Stimulated activated CD8-positive, alpha-beta memory T cell treated with anti-CD3 and anti-CD28 coated beads, Interleukin-7, amount 100 ng/mL, for 48 hours (primary cell): ENCODE results near the gene SLFN13.
"Not testable (repeated sequence)": the region's sequence is repeated elsewhere in the genome, so short reads cannot be mapped to it uniquely, and the experiment has no call there.

Source experiments
- DNase-seq, 2 donors: peaks; one replicate each; pipeline ENCODE4 v3.0.0-alpha.2; 2020; ENCODE audit warnings: low read depth in 1 of 2; ENCODE audit errors: extremely low read depth in 1 of 2

SLFN13 gene, protein sequence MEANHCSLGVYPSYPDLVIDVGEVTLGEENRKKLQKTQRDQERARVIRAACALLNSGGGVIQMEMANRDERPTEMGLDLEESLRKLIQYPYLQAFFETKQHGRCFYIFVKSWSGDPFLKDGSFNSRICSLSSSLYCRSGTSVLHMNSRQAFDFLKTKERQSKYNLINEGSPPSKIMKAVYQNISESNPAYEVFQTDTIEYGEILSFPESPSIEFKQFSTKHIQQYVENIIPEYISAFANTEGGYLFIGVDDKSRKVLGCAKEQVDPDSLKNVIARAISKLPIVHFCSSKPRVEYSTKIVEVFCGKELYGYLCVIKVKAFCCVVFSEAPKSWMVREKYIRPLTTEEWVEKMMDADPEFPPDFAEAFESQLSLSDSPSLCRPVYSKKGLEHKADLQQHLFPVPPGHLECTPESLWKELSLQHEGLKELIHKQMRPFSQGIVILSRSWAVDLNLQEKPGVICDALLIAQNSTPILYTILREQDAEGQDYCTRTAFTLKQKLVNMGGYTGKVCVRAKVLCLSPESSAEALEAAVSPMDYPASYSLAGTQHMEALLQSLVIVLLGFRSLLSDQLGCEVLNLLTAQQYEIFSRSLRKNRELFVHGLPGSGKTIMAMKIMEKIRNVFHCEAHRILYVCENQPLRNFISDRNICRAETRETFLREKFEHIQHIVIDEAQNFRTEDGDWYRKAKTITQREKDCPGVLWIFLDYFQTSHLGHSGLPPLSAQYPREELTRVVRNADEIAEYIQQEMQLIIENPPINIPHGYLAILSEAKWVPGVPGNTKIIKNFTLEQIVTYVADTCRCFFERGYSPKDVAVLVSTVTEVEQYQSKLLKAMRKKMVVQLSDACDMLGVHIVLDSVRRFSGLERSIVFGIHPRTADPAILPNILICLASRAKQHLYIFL

DNA sequence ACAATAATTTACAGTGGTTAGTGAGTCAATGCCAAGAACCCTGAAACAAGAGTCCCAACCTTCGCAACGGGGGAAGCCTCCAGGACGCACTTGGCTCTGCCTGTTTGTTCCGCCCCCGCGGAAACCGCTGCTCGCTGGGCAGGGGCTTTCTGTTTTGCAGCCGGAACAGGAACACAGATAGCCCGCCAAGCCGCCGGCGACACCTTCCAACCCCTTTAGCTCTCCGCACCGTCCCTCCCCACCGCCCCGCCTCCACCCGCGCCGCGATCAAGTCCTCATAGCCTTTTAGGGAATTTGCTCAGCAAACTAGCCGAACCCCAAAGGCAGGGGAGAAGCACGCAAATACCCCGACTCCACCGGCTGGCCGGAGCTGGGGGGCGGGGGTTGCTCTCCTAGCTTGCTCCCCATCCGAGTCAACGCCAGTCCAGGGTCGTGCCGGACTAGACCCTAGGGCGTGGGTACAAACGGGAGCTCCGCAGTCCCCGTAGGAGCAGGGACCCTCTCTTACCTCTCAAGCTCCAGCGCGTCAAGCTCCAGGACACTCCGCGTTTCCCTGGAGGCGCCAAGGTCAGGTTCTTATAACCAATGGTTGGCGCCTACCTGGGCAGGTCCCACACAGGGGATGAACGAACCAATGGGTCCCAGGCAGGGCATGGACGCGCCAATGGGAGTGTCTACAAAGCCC lies at the start of gene SLFN13:
TSS of gene SLFN13 (minus strand) at position 553 of the 685 bp plus-strand sequence. CDS start 3,086 bp downstream, outside the sequence.
- DNase-seq = peak; percentile 89 to 95

DNA sequence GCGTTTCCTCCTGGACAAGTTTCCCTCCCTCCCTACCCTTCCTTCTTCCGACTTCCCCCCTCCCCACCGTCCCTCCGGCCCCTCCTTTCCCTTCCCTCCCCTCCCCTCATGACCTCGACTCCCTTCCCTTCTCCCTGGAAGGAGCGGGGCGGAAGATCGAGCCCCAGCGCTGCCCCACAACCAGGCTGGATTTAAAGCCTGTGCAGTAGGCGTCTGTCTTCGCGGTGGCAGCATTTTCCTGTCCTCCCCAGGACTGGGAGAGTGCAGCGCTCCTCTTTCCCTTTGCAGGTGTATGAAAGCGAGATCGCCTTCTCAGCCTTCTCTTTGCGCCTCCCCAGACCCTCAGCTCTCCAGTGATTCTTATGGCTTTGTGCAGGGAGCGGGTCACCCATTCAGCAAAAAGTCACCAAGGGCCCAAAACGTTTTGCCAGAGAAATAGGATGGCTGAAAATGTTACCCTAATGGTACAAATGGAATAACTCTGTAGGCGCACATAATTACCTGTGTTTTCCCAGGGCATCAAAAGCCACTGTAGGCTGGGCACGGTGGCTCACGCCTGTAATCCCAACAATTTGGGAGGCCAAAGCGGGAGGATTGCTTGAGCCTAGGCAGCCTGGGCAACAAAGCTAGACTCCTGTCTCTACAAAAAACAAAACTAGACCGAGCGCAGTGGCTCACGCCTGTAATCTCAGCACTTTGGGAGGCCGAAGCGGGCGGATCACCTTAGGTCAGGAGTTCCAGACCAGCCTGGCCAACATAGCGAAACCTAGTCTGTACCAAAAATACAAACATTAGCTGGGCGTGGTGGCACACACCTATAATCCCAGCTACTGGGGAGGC lies 48.1 kb upstream of the SLFN13 start:
- no peak for DNase-seq

DNA sequence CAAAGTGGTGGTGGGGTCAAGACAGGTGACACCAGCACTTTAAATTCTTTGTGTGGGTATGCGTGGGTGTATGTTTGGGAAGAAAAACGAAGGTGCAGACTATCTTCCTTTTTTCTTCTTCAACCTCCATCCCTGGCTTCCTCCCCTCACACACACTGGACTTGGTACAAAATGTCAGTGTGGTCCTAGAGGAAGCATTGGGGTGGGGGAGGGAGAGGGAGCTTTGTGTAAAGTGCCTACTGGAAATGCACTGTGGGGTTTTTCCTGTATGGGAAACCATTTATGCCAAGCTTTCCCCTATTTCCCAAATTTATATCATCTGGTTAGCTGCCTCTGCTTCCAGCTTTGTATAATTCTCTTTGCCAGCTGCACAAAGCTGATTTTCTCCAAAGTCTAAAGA lies 44.5 kb upstream of the SLFN13 start:
- no peak for DNase-seq

DNA sequence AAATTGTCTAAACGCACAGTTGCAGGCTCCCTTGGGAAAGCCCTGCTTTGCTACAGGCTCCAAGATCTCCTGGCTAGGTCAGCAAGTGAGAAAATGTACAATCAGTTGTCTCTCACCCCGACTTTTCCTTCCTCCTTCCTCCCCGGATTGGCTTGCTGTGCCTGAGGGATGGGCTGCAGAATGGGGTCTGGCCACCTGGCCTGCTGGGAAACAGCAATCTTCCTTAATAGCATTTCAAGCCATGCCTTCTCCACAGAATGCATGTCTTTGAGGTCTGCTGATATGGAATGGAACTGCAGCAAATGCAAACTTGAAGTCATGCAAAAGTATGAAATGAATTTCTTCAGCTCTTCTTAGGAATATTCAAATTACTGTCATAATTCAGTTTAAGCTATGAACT lies 42.9 kb upstream of the SLFN13 start:
- no peak for DNase-seq

DNA sequence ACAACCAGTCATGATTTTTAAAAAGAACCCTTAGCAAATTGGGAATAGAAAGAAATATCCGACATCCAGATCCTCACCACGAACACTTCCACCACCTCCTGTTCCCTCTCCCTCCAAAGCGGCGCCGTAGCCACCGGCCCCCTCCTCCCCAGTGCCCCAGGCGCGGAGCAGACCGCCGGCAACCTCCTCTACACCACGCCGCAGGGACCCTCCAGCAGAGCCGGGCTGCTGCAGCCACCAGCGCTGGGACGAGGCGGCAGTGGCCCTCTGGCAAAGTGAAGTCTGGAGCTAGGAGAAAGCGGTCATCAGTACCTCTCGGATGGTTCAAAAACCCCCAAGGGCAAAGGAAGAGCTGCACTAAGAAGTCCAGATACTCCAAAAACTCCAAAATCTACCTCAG lies 41.4 kb upstream of the SLFN13 start:
- DNase-seq = no peak

DNA sequence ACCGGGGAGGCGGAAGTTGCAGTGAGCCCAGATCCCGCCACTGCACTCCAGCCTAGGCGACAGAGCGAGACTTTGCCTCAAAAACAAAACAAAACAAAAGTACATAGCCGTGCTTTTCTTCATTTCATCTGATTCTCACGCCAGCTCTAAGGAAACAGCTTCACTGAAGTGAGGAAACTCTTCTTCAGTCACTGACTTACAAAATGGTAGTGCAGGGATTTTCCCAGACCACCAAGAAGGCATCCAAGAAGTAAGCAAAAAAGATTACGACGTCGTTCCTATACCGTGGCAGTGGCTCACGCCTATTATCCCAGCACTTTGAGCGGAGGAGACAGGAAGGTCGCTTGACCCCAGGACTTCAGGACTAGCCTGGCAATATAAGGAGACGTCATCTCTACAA lies 40.4 kb upstream of the SLFN13 start:
- DNase-seq = no peak

DNA sequence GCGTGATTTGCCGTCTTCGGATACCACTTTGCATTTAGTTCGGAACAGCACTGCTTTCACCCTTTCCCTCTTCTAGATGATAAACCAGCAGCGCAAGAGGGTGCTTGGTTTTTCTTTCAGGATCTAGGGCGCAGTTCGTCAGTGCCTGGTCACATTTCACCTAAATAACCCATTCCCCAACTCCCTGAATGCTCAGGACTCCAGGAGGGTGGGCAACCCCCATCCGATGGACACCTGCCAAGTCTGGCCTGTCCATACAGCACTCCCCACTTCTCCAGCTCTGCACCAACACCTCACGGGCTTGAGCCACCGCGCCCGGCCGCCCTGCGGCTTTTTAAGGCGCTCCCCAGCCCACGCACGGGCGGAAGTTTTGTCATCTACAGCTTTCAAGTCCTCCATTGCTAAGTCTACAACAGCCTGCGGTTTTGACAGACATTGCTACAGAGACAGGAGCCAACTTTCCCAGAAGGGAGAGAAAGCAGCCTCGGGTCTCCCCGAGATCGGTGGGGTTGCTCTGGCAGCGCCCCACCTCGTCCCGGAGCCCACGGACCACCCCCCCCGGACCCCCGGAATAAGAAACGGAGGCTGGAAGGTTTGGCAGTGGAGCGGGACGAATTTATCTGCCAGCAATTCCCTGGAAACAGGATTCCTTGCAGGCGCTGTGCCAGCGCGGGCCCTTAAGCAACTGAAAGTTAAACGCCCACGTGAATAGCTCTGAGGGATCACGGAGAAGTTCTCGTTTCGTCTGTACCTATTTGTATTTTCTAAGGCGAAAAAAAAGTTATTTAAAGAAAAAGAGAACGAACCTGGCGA lies 38.6 kb upstream of the SLFN13 start:
- DNase-seq = peak; percentile 76 to 84

DNA sequence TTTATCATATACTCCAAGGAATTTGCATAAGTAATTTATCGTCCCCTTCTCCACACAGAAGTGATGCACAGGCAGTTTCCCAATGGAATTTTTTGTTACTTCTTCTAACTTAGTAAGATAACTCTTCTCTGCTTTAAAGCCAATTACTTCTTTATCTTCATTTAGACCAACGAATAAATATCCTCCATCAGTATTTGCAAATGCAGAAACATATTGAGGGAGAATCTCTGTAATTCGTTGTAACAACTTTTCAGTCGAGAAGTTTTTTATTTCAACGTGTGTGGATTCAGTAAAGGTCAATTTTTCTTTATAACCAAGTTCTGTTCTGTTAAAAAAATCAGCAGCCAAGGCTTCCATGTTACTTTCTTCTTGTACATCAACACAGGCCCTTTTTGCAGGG lies 30.7 kb upstream of the SLFN13 start:
- DNase-seq = no peak

DNA sequence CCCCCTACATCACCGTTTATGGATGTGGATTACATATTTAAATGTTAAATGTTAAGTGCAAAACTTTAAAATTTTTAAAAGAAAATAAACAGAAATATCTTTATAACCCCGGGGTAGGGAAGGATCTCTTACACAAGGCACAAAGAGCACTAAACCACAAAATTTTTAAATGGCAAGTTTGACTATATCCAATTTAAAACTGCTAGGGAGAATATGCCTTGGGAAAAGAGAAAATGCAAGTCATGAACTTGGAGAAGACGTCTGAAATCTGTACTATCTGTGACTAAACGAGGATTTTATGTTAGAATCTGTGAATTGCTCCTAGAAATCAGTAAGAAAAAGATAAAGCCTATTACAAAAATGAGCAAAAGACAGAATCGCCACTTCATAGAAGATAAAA lies 28.7 kb upstream of the SLFN13 start:
- DNase-seq = no peak

DNA sequence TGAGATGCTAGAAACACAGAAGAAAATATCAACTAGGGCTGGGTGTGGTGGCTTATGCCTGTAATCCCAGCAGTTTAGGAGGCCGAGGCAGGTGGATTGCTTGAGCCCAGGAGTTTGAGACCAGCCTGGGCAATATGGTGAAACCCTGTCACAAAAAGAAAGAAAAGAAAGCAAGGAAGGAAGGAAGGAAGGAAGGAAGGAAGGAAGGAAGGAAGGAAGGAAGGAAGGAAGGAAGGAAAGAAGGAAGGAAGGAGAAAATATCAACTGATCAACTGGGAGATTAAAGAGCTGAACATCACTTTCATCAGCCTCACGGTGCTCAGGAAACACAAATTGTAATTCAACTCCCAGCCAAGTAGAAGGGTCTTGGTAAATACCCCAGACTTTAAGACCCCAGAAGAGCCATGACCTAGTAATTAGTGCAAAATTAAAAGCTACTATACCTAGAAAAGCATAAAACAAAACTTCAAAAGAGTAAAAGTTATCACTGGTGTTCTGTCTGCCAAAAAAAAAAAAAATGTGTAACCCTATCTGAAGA lies 27.8 kb upstream of the SLFN13 start:
- DNase-seq = no peak

DNA sequence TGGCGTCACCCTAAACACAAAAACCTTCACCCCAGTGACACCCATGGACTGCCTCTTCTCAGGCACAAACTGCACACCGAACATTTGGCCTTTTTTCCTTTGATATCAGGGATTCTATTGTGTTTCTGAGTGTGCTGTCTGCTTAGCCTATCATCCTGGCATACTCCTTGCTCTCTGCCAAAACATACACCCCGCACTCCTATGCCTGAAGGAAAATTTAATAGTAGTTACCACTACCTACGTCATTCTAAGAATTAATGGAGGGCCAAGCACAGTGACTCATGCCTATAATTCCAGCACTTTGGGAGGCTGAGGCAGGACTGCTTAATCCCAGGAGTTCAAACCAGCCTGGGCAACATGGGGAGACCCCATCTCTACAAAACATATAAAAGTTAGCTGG lies 19.9 kb upstream of the SLFN13 start:
- DNase-seq = no peak

DNA sequence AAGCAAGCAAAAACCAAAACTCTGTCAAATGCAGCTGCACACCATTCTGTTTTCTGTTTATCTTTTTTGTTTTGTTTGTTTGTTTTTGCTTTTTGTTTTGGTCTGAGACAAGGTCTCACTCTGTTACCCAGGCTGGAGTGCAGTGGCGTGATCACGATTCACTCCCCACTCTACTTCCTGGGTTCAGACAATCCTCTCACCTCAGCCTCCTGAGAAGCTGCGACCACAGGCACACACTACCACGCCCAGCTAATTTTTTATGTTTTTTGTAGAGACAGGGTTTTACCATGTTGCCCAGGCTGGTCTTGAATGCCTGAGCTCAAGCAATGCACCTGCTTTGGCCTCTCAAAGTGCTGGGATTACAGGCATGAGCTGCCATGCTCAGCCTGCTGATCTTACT lies 19.3 kb upstream of the SLFN13 start:
- no peak for DNase-seq

DNA sequence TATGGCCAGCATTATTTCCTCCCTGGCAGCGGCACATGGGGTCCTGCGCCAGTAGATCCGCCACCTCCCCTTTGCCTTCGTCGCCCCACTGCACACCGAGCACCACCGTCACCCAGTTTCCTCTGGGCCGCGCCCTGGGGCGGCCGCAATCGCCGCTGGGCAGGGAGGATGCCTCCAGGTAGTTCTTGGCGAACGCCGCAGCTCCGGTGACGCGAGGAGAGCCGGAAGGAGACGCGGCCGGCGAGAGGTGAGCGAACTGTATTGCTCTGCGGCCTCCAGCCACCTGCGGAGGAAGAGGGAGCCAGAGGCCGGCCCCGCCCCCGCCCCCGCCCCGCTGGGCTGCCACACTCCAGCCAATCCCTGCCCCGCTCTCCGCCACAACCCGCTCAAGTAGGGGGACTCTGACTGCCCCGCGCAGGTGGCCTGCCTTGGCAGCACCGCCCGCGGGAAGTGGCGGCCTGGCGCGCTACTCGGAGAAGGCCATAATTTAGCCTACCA lies 11.8 kb upstream of the SLFN13 start:
- peak; percentile 45 to 46 for DNase-seq

DNA sequence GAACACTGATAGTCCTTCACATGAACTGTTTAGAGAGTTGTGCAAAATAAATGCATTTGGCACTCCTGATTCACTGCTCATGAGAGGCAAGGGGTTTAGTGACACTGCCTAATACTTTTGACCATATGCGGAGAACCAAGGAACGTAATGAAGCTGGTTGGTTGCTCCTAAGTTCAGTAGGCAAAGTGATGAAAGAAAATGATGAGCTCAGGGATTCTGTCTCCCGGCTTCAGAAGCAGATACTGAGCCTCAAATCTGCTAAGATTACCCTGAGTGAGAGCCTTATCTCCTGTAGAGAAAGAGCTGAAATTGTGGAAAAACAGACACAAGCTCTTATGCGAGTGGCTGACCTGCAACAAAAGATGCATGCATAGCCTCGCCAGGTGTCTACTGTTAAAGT lies 5.5 kb upstream of the SLFN13 start:
- not testable (repeated sequence) for DNase-seq

DNA sequence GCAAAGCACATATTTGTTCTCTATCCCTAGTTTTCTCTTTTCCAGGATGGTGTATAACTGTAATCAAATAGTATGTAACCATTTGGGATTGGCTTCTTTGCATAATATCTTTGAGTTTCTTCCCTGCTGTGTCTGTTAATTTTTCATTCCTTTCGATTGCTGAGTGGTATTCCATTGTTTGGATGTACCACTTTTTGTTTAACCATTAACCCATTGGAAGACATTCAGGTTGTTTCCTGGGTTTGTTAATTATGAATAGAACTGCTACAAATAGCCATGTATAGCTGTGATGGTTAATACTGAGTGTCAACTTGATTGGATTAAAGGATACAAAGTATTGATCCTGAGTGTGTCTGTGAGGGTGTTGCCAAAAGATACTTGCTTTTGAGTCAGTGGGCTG lies 4.6 kb upstream of the SLFN13 start:
- no peak for DNase-seq

DNA sequence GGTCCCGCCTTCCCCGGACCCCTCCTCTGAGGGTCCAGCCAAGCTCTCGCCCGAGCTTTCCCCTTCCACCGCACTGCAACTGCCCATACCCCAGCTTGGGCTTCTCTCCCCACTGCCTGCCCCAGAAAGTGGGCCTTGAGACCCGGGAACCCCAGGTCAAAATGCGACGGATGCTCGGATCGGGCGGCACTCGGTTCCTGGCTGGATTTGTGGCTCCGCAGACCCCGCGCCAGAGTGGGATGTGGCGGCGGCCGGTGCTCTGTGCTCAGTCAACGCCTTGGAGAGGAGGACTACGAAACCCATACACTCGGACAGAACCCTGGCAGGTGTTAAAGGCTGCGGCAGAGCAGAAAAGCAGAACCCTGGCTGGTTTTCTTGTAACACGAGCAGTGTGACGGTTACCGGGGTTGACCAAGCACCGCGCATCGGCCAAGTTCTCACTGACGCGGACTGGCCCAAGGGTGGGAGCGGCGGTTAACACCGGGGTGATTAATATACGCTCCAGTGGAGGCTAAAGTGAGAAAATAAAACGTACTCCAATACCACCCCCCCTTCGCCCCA lies 885 bp upstream of the SLFN13 start:
- no peak for DNase-seq

DNA sequence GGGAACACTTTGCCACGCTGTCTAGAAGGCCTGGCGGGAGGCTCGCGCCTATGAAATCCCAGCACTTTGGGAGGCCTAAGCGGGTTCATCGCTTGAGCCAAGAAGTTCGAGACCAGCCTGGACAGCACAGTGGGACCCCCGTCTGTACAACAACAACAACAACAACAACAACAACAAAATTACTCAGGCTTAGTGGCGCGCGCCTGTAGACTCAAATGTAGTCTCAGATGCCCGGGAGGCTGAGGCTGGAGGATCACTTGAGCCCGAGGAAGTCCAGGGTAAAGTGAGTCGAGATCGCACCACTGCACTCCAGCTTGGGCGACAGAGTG lies 297 bp upstream of the SLFN13 start:
- DNase-seq = no peak

DNA sequence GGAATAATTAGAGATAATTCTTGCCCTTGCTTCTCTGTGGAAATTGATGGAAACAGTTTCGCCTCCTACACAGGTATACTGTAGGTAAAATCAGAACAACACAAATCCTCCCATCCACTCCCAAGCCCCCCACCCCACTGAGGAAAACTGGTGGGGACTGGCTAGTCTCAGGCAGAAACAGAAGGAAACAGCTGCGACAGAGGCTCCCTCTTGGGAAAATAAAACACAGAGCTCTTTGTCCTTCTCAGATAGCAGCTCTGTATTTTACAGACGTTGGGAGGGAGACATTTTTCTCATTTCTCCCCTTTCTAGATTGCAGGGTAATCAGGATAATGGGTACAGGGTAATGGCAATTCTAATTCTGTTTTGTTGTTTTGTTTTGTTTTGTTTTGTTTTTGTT lies 1.1 kb downstream of the SLFN13 start:
- no peak for DNase-seq

DNA sequence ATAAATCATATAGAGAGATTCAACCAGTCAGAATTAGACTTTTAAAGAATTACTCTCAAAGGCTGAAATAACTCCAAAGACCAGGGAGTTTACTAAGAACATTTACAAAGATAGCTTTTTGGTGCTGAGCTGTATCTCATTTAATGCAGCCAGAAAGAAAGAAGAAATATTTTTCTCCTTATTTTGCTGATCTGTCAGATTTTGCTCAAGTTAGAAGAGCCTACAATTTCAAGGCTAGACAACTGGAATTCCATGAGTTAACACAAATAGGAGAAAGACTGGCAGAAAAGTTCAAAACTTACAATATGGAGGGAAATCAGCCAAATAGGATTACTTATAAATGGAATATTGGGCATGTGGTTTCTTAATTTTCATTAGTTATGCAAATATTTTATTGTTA lies 10.1 kb downstream of the SLFN13 start:
- no peak for DNase-seq
